ENCODE results near the gene SPATS2.

Gene SPATS2

GRCh38 chr12:49556391-49557186, 189.3 kb downstream of the SPATS2 start:
- DNase-seq (ENCODE audit: low read depth): no peak

GRCh38 chr12:49557187-49557916, 190.1 kb downstream of the SPATS2 start:
- no peak for DNase-seq (ENCODE audit: low read depth)

GRCh38 chr12:49557917-49558215, 190.6 kb downstream of the SPATS2 start:
- DNase-seq (ENCODE audit: low read depth): no peak

- no peak for DNase-seq (ENCODE audit: low read depth)
These were observed 191.3 kb downstream of the SPATS2 start for GRCh38 chr12:49558526-49558925.

GRCh38 chr12:49559011-49559675, 191.9 kb downstream of the SPATS2 start:
- no peak for DNase-seq (ENCODE audit: low read depth)

GRCh38 chr12:49560695-49561094, 193.4 kb downstream of the SPATS2 start:
- no peak for DNase-seq (ENCODE audit: low read depth)

- DNase-seq (ENCODE audit: low read depth): no peak
These were observed 195.0 kb downstream of the SPATS2 start for GRCh38 chr12:49562233-49562632.

- no peak for DNase-seq (ENCODE audit: low read depth)
These were observed 195.6 kb downstream of the SPATS2 start for GRCh38 chr12:49562831-49563230.

- DNase-seq (ENCODE audit: low read depth): no peak
These were observed 196.9 kb downstream of the SPATS2 start for GRCh38 chr12:49563951-49564685.

- no peak for DNase-seq (ENCODE audit: low read depth)
These were observed 197.6 kb downstream of the SPATS2 start for GRCh38 chr12:49564686-49565405.

GRCh38 chr12:49565406-49566265, 198.4 kb downstream of the SPATS2 start:
- DNase-seq (ENCODE audit: low read depth): no peak

- no peak for DNase-seq (ENCODE audit: low read depth)
These were observed 199.1 kb downstream of the SPATS2 start for GRCh38 chr12:49566361-49566760.

- peak; percentile 9 for DNase-seq (ENCODE audit: low read depth)
These were observed 200.0 kb downstream of the SPATS2 start for GRCh38 chr12:49567302-49567610.

- peak; percentile 81 for DNase-seq (ENCODE audit: low read depth)
These were observed 200.6 kb downstream of the SPATS2 start, which contains the start of gene MCRS1 for GRCh38 chr12:49567611-49568441. MCRS1 (minus strand) TSS chr12:49568142; CDS start chr12:49566731, 1,411 bp downstream.

GRCh38 chr12:49568442-49569162, 201.3 kb downstream of the SPATS2 start:
- no peak for DNase-seq (ENCODE audit: low read depth)

All from stimulated activated CD8-positive, alpha-beta memory T cell treated with anti-CD3 and anti-CD28 coated beads, Interleukin-4, amount 100 ng/mL, for 24 hours (primary cell).